HepG2 (cell line): ENCODE results near the gene INHBE.
A peak's percentile ranks its signal among the peaks of the same experiment; 100 is the strongest.

Source experiments
- CREM ChIP-seq, 2 experiments: sonication (generic) in 1 of 2; formaldehyde crosslinking in 1 of 2; IDR thresholded peaks; 2 replicates each; pipeline versions ENCODE4 v1.4.0 to v1.6.1; 2016 to 2020; ENCODE audit warnings: antibody characterized with exemption in 1 of 2, mild to moderate bottlenecking in 1 of 2, missing genetic modification reagents in 1 of 2
- CTCF ChIP-seq: sonication (generic); formaldehyde crosslinking; IDR thresholded peaks from 2 replicates; pipeline ENCODE4 v1.5.0; 2020; ENCODE audit warnings: mild to moderate bottlenecking, missing genetic modification reagents, moderate library complexity
- NBN ChIP-seq: fragments of 450-650 bp; conservative IDR thresholded peaks from 2 replicates; pipeline ENCODE4 v1.6.1; 2017
- POLR2A ChIP-seq, 2 experiments: IDR thresholded peaks; 2 replicates each; pipeline ENCODE4 v1.6.1; 2011; ENCODE audit warnings: low read depth in 2 of 2, low read length in 2 of 2, mild to moderate bottlenecking in 1 of 2, moderate library complexity in 1 of 2; ENCODE audit not compliant: insufficient read depth in 1 of 2
- TAF1 ChIP-seq: sonication (generic); formaldehyde crosslinking; IDR thresholded peaks from 2 replicates; pipeline ENCODE4 v1.4.0; 2020; ENCODE audit warnings: missing genetic modification reagents
- TEAD2 ChIP-seq: sonication (generic); formaldehyde crosslinking; IDR thresholded peaks from 2 replicates; pipeline ENCODE4 v1.9.0; 2021; ENCODE audit warnings: missing genetic modification reagents

DNA sequence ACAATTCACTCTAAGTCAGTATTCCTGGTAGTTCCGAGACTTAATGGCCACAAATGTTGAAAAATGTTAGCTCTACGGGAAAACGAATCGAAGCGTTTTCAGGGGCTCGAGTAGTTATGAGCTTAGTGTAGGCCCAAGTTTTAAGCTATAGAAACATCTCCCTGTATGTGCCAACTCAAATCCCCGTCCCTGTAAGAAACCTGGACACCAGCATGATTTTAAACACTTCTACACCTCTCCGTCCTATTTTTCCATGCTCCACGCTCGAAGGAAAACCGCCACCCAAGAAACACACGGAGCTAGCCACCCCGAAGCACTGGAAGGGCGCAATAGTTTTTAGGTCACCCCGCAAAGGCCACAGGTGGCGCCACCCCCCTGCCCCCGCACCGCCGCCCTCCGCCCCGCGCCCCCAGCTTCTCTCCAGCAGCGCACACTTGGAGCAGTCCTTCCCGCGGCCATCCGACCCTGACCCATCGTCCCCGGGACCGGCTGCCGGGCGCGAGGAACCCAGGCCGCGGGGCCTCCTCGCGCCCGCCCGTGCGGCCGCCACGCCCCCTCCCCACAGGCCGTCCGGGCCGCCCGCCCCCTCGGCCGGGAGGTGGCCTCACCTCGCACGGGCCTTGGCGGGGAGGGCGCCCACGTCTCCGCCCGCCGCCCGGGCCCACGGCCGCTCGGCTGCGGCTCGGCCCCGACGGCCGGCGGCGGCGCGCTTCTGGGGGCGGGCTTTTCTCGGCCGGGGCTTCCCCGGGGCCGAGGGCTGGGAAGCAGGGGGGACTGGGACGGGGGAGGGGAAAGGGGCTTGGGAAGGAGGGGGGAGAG lies 24.8 kb upstream of the INHBE start:
- TF ChIP-seq POLR2A (IDR thresholded peaks at IDR 0.05; ENCODE audit: insufficient read depth in 1 of 2, low read depth in 2 of 2, low read length in 2 of 2) (peak in 1 of 2 experiments; percentile 50; a peak in 2 of 4 replicates), TAF1 (CRISPR knock-in tag) (no peak), NBN (no peak), CREM (IDR thresholded peaks at IDR 0.05) (no peak), CREM (CRISPR knock-in tag; IDR thresholded peaks at IDR 0.05) (no peak), CTCF (peak; percentile 27), TEAD2 (no peak)
